Ecto neural progenitor cell (in vitro differentiated cells): Measurements from ENCODE around the gene TMED1.
A peak's percentile ranks its signal among the peaks of the same experiment; 100 is the strongest.
"Not testable (repeated sequence)": the region's sequence is repeated elsewhere in the genome, so short reads cannot be mapped to it uniquely, and the experiment has no call there.

Experiments
- DNase-seq: peaks from one replicate; pipeline ENCODE4 v3.0.0-alpha.2; 2018; ENCODE audit warnings: low spot score

The TMED1 gene

GRCh38 chr19:10835754-10836478 is at the start of gene TMED1:
TSS of gene TMED1 (minus strand) at chr19:10836212. CDS start at chr19:10836191, 21 bp downstream.
- DNase-seq: peak; percentile 99

GRCh38 chr19:10885201-10886169 is 49.5 kb upstream of the TMED1 start:
- DNase-seq: no peak

DNA sequence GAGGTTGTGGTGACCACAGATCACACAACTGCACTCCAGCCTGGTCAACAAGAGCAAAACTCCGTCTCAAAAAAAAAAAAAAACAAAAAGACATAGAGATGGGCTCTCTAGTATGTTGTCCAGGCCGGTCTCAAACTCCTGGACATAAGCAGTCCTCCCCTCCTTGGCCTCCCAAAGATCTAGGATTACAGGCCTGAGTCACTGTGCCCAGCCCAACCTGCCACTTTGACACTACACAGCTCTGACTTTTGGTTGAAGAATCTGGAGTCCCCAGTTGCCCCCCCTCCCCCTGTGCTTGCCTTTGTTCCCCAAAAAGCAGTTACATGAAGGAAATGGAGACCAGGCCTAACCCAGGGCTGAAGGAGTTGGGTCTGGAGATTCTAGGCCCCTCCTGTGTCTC is 48.3 kb upstream of the TMED1 start:
- DNase-seq: no peak

GRCh38 chr19:10882108-10882457 is 46.1 kb upstream of the TMED1 start:
- no peak for DNase-seq

DNA sequence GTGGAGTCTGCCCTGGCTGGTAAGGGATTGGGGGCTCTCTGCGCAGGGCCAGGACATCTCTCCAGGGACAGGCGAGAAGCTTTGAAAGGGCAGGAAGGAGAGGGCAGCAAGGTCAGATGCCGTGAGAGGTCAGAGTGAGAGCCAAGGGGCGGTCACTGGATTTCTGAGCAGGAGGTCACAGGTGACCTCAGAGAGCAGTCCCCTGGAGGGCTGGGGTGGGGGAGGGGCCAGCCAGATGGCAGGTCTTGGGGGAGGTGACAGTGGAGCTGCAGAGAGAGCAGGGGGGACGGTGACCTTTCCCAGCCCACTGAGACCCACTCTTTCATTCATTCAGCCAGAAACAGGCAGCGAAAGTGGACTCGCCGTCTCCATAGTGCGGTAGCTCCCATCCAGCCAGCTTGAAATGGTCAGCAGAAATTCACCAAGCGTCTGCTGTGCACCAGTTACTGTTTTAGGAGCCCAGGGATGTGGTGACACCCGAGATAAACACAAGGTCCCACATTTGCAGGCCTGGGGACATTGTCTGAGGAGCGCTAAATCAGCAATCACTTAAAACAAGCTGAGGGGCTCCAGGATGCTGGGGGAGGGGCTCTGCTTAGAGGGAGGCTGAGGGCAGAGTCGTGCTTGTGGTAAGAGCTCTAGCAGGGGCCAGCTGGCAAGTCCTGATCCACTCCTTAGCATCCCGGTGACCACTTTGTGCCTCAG is 45.5 kb upstream of the TMED1 start:
- peak; percentile 84 for DNase-seq

DNA sequence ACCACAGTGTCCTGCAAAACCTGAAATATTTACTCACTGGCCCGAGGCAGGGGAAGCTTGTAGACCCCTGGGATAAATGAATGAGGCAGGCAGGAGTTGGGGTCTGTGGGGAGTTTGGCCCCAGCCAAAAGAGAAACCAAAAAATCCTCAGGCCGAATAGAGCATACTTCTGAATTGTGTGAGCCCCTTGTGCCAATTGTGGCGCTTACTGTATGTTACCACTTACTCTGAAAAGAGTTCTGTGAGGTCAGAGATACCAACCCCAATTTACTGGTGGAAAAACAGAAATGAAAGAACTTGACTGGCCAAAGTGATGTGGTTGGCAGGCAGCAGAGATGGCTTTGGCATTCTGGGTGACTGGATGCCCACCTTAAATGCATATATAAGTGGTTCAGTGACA is 42.2 kb upstream of the TMED1 start:
- no peak for DNase-seq

- DNase-seq: not testable (repeated sequence)
Measured at GRCh38 chr19:10877608-10878007, 41.6 kb upstream of the TMED1 start.

DNA sequence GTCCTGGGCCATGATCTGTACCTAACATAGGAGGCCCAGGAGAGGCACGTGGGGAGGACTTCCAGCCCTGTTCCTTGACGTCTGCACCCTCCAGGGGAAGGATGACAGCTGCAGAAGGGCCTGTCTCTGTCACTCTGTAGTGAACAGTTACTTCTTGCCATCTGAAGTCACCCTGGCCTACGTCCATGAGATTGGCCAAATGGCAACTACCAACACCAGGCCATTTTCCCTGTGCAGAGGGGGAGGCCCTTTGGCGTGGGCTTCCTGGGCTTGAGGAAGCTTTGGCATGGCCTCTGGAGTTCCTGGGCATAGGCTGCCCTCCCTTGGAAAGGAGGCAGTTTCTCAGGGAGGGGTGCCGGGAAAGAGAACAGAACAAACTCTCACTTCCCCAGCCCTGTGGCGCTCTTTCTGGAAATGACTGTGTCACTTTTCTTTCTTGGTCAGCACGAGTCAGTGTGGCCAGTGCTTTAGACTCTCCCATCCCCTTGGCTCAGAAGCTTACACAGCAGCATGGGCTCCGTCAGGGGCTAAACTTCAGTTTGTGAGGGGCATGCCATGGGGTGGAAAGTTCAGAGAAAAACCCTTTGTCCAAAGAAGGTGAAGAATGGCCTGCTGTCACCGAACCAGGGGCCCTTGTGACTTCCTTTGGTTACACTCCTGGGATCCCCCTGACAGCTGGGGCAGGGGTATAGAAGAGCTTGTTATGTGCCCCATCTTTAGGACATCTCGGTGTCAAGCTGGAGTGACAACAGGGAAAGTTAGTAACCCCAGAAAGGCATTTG is 40.6 kb upstream of the TMED1 start:
- DNase-seq: no peak

GRCh38 chr19:10874024-10874423 is 38.0 kb upstream of the TMED1 start:
- no peak for DNase-seq

- no peak for DNase-seq
Measured at GRCh38 chr19:10872546-10873107, 36.6 kb upstream of the TMED1 start.

GRCh38 chr19:10871711-10872545 is 35.9 kb upstream of the TMED1 start:
- DNase-seq: peak; percentile 77

GRCh38 chr19:10870955-10871603 is 35.1 kb upstream of the TMED1 start, which contains the start of gene CARM1:
TSS of gene CARM1 (plus strand) at chr19:10871553. CDS start at chr19:10871703, 150 bp downstream.
- DNase-seq: peak; percentile 100

GRCh38 chr19:10870501-10870954 is 34.5 kb upstream of the TMED1 start:
- no peak for DNase-seq

DNA sequence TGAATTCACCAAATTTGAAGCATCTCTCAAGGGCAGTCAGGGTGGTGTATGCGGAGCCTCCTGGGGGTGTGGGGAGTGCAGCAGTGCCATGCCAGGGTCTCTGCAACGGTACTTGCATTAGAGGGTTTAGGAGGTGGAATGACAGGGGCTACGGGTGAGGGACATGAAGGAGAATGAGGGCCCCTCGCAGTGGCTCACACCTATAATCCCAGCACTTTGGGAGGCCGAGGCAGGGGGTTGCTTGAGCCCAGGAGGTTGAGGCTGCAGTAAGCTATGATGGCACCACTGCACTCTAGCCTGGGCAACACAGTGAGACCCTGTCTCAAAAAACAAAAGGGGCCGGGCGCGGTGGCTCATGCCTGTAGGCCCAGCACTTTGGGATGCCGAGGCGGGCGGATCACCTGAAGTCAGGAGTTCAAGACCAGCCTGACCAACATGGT is 33.9 kb upstream of the TMED1 start:
- not testable (repeated sequence) for DNase-seq

GRCh38 chr19:10868872-10869547 is 33.0 kb upstream of the TMED1 start:
- DNase-seq: no peak

DNA sequence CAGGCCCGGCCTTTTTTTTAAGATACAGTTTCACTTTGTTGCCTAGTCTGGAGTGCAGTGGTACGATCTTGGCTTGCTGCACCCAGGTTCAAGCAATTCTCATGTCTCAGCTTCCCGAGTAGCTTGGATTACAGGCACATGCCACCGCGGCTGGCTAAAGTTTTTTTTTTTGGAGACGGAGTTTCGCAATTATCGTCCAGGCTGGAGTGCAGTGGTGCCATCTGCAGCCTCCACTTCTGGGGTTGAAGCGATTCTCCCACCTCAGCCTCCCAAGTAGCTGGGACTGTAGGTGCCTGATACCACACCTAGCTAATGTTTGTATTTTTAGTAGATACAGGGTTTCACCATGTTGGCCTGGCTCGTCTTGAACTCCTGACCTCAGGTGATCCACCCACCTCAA is 30.5 kb upstream of the TMED1 start:
- no peak for DNase-seq

GRCh38 chr19:10864538-10864899 is 28.5 kb upstream of the TMED1 start:
- peak; percentile 89 for DNase-seq

DNA sequence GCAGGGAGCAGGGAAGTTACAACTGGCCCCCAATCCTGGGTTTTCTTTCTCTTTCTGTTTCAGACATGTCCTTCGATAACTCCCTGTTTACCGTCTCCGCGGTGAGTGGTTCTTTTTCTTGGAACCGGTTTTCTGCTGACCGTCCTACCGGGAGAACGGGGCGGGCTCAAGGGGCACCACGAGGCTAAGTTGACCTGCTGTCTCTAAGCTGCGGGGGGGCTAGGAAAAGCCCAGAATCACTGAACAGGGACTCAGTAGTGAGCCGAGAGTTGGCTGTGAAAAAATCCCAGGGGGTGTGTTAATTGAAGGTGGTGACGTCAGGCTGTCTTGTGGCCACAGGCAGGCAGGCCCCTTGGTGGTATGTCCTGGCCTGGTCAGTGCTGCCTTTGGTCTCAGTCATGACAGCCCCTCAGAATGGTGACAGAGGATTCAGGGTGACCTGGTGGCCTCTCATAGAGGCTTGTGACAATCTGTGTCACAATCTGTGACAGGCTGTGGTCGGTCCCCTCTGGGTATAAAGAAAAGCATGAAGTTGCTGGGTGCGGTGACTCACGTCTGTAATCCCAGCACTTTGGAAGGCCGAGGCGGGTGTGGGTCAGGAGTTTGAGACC is 27.2 kb upstream of the TMED1 start:
- DNase-seq: peak; percentile 52
